OCI-LY3 (cell line): ENCODE results near the gene TMEM41B.

Source experiments
- CTCF ChIP-seq: fragments of 200-600, 300-600 bp; sonication (generic); IDR thresholded peaks from 2 replicates; pipeline ENCODE4 v1.5.1; 2014; ENCODE audit warnings: antibody characterized with exemption, low read length, low read depth
- EZH2phosphoT487 ChIP-seq: fragments of 200-600 bp; shearing (Covaris generic); IDR thresholded peaks from 2 replicates; pipeline ENCODE4 v1.6.1; 2018; ENCODE audit warnings: antibody characterized with exemption, mixed run types, low read depth

GRCh38 chr11:9320047-9320446 is 5.7 kb upstream of the TMEM41B start:
- TF ChIP-seq CTCF (no peak), EZH2phosphoT487 (no peak)
